H1 (cell line): ENCODE results near the gene MIB1. TPM values are rescaled to one million over a fixed set of nuclear protein-coding genes. Genes with fewer than 3 reads are reported as not detected.

Source experiments
- CTCF ChIA-PET: fragments of 300-600 bp; sonication (Branson Sonifier 250); formaldehyde crosslinking; loops from one replicate; lab custom pipeline; 2021; ENCODE audit not compliant: partially characterized antibody; lab: Charles Lee
- POLR2A ChIA-PET: fragments of 300-600 bp; sonication (Branson Sonifier 250); formaldehyde crosslinking; loops from one replicate; lab custom pipeline; 2021; ENCODE audit warnings: inconsistent platforms; ENCODE audit not compliant: partially characterized antibody; lab: Charles Lee
- DNase-seq, 2 experiments: peaks; one replicate each; pipeline versions ENCODE4 v3.0.0 to v3.0.0-alpha.2; 2010 to 2022; ENCODE audit warnings: low spot score in 2 of 2, low read depth in 1 of 2, mixed read lengths in 1 of 2
- FAIRE-seq: peaks from 2 replicates; lab custom pipeline; 2011; peaks lifted over from hg19 to GRCh38; lab: Jason Lieb, UNC
- H2AFZ ChIP-seq: 2 replicates; pipeline ENCODE4 v1.8.1; 2012; ENCODE audit warnings: low read length, inconsistent platforms
- H2AK5ac ChIP-seq: 2 replicates; pipeline ENCODE4 v1.6.1; 2013; ENCODE audit warnings: low read depth, low read length
- H2BK120ac ChIP-seq: replicated peaks from 2 replicates; pipeline ENCODE3; 2013; ENCODE audit warnings: low read depth, low read length, inconsistent platforms
- H2BK12ac ChIP-seq: 2 replicates; pipeline ENCODE4 v1.6.1; 2013; ENCODE audit warnings: low read depth, low read length
- H2BK15ac ChIP-seq: 2 replicates; pipeline ENCODE4 v1.6.1; 2013; ENCODE audit warnings: low read length
- H2BK20ac ChIP-seq: 2 replicates; pipeline ENCODE4 v1.6.1; 2013; ENCODE audit warnings: low read length
- H2BK5ac ChIP-seq: 2 replicates; pipeline ENCODE4 v1.6.1; 2013; ENCODE audit warnings: low read depth, low read length
- H3K14ac ChIP-seq: 2 replicates; pipeline ENCODE4 v1.6.1; 2013; ENCODE audit warnings: inconsistent platforms; ENCODE audit not compliant: insufficient read length
- H3K18ac ChIP-seq: 2 replicates; pipeline ENCODE4 v1.6.1; 2013; ENCODE audit warnings: low read length; ENCODE audit errors: extremely low read depth
- H3K23ac ChIP-seq: 2 replicates; pipeline ENCODE4 v1.6.1; 2013; ENCODE audit warnings: inconsistent platforms; ENCODE audit not compliant: insufficient read length
- H3K23me2 ChIP-seq: 2 replicates; pipeline ENCODE4 v1.6.1; 2013; ENCODE audit warnings: low read depth, low read length
- H3K27ac ChIP-seq: 2 replicates; pipeline ENCODE4 v1.6.1; 2011; ENCODE audit warnings: low read depth, low read length, inconsistent platforms
- H3K27me3 ChIP-seq, 4 experiments: replicated peaks in 1 of 4; 1 replicate in 1 of 4; 2 replicates in 3 of 4; pipeline versions ENCODE4 v1.6.1 to v1.8.1; 2011 to 2013; ENCODE audit warnings: low read length in 3 of 4, mild to moderate bottlenecking in 3 of 4, inconsistent platforms in 2 of 4, mixed read lengths in 2 of 4, moderate library complexity in 1 of 4; ENCODE audit not compliant: control insufficient read depth in 3 of 4, insufficient read depth in 3 of 4; ENCODE audit errors: extremely low read depth in 1 of 4
- H3K36me3 ChIP-seq, 4 experiments: 2 replicates each; pipeline versions ENCODE4 v1.6.1 to v1.8.1; 2011 to 2013; ENCODE audit warnings: mild to moderate bottlenecking in 4 of 4, low read length in 3 of 4, moderate library complexity in 2 of 4, control low read depth in 1 of 4, inconsistent platforms in 1 of 4; ENCODE audit not compliant: insufficient read depth in 4 of 4, control insufficient read depth in 2 of 4
- H3K4ac ChIP-seq: replicated peaks from 2 replicates; pipeline ENCODE3; 2013; ENCODE audit warnings: low read length, low read depth, mixed read lengths, inconsistent platforms; ENCODE audit not compliant: insufficient read length
- H3K4me1 ChIP-seq, 4 experiments: replicated peaks in 1 of 4; 1 replicate in 1 of 4; 2 replicates in 3 of 4; pipeline versions ENCODE4 v1.6.1 to v1.8.1; 2011 to 2013; ENCODE audit warnings: low read length in 3 of 4, inconsistent platforms in 2 of 4, mixed read lengths in 1 of 4; ENCODE audit not compliant: insufficient read depth in 4 of 4, control insufficient read depth in 3 of 4
- H3K4me2 ChIP-seq, 2 experiments: 2 replicates each; pipeline versions ENCODE4 v1.6.1 to v1.8.1; 2011 to 2013; ENCODE audit warnings: low read depth in 2 of 2, low read length in 2 of 2, control low read depth in 1 of 2, inconsistent platforms in 1 of 2, mild to moderate bottlenecking in 1 of 2; ENCODE audit not compliant: insufficient read depth in 1 of 2
- H3K4me3 ChIP-seq, 4 experiments: fragments of 200-600, 300-600 bp in 1 of 4; sonication (generic), shearing (Covaris generic), sonication (Bioruptor Twin) in 1 of 4; 2 replicates each; pipeline versions ENCODE4 v1.5.1 to v1.8.1; 2011 to 2016; ENCODE audit warnings: low read length in 4 of 4, low read depth in 3 of 4, control low read depth in 2 of 4, inconsistent platforms in 2 of 4, mild to moderate bottlenecking in 2 of 4, mixed read lengths in 1 of 4, moderate library complexity in 1 of 4; ENCODE audit not compliant: insufficient read depth in 2 of 4; ENCODE audit errors: extremely low read depth in 1 of 4
- H3K56ac ChIP-seq: replicated peaks from 2 replicates; pipeline ENCODE3; 2013; ENCODE audit warnings: low read depth, mild to moderate bottlenecking, mixed read lengths, low read length, inconsistent platforms; ENCODE audit not compliant: insufficient read length
- H3K79me1 ChIP-seq: 2 replicates; pipeline ENCODE4 v1.6.1; 2013; ENCODE audit warnings: low read depth, low read length, control low read depth
- H3K79me2 ChIP-seq, 2 experiments: 2 replicates each; pipeline versions ENCODE4 v1.6.1 to v1.8.1; 2012 to 2013; ENCODE audit warnings: low read length in 2 of 2, mild to moderate bottlenecking in 2 of 2, inconsistent platforms in 1 of 2; ENCODE audit not compliant: insufficient read depth in 2 of 2, control insufficient read depth in 1 of 2
- H3K9ac ChIP-seq, 4 experiments: replicated peaks in 1 of 4; 1 replicate in 1 of 4; 2 replicates in 3 of 4; pipeline versions ENCODE4 v1.6.1 to v1.8.1; 2011 to 2013; ENCODE audit warnings: low read depth in 3 of 4, low read length in 3 of 4, control low read depth in 2 of 4, mild to moderate bottlenecking in 2 of 4, moderate library complexity in 2 of 4, inconsistent platforms in 1 of 4; ENCODE audit errors: extremely low read depth in 1 of 4
- H3K9me3 ChIP-seq, 2 experiments: 2 replicates each; pipeline versions ENCODE4 v1.6.1 to v1.8.1; 2012 to 2013; ENCODE audit warnings: mild to moderate bottlenecking in 2 of 2, moderate library complexity in 2 of 2, control low read depth in 1 of 2, inconsistent platforms in 1 of 2, low read depth in 1 of 2, low read length in 1 of 2, mixed read lengths in 1 of 2; ENCODE audit not compliant: insufficient read depth in 2 of 2
- H4K20me1 ChIP-seq, 2 experiments: replicated peaks in 1 of 2; 2 replicates each; pipeline versions ENCODE3 to v1.8.1; 2011 to 2013; ENCODE audit warnings: inconsistent platforms in 2 of 2, low read length in 2 of 2, mild to moderate bottlenecking in 1 of 2; ENCODE audit not compliant: insufficient read depth in 2 of 2, control insufficient read depth in 1 of 2
- H4K5ac ChIP-seq: 2 replicates; pipeline ENCODE4 v1.6.1; 2013; ENCODE audit warnings: low read length, low read depth, mixed read lengths, inconsistent platforms; ENCODE audit not compliant: insufficient read length
- H4K8ac ChIP-seq: 2 replicates; pipeline ENCODE4 v1.8.0; 2013; ENCODE audit warnings: mild to moderate bottlenecking, moderate library complexity, low read length, inconsistent platforms; ENCODE audit not compliant: insufficient read depth; ENCODE audit errors: extremely low read depth
- H4K91ac ChIP-seq: replicated peaks from 2 replicates; pipeline ENCODE3; 2013; ENCODE audit warnings: low read length, mixed read lengths, inconsistent platforms; ENCODE audit not compliant: insufficient read length
- CEBPB ChIP-seq: IDR thresholded peaks from 2 replicates; pipeline ENCODE4 v1.6.1; 2012; ENCODE audit warnings: low read depth, low read length
- KDM5A ChIP-seq: fragments of 200-600 bp; IDR thresholded peaks from 2 replicates; pipeline ENCODE4 v1.7.1; 2012; ENCODE audit warnings: mild to moderate bottlenecking, low read length, inconsistent platforms, mixed read lengths
- PHF8 ChIP-seq: fragments of 200-600 bp; sonication (generic); conservative IDR thresholded peaks from 2 replicates; pipeline ENCODE4 v1.7.1; 2012; ENCODE audit warnings: low read depth, mild to moderate bottlenecking, inconsistent platforms, low read length, moderate library complexity
- POLR2A ChIP-seq, 2 experiments: IDR thresholded peaks; 1 replicate in 1 of 2; 2 replicates in 1 of 2; pipeline ENCODE4 v1.6.1; 2011; ENCODE audit warnings: low read depth in 2 of 2, low read length in 2 of 2, mild to moderate bottlenecking in 2 of 2; ENCODE audit errors: control extremely low read depth in 1 of 2
- POLR2AphosphoS5 ChIP-seq: IDR thresholded peaks from 2 replicates; pipeline ENCODE4 v1.6.1; 2011; ENCODE audit warnings: low read depth, low read length
- SIRT6 ChIP-seq: IDR thresholded peaks from one replicate; pipeline ENCODE4 v1.7.1; 2012; ENCODE audit warnings: low read length, inconsistent platforms
- SIX5 ChIP-seq: IDR thresholded peaks from 2 replicates; pipeline ENCODE4 v1.6.1; 2011; ENCODE audit warnings: mild to moderate bottlenecking, low read depth, low read length
- ZNF274 ChIP-seq: IDR thresholded peaks from 2 replicates; pipeline ENCODE4 v1.7.0; 2012; ENCODE audit warnings: low read length, borderline replicate concordance; ENCODE audit errors: extremely low read depth
- whole genome bisulfite sequencing, 2 experiments: shearing (Covaris generic) in 1 of 2; methylation state at CpG; one replicate each; pipeline versions ENCODE4 v1.1.6 to v1.1.7; 2013 to 2015; ENCODE audit warnings: low lambda C conversion rate in 2 of 2, mixed read lengths in 2 of 2, inconsistent platforms in 1 of 2, low coverage in 1 of 2, missing lambda C conversion rate in 1 of 2; ENCODE audit not compliant: insufficient replicate concordance in 2 of 2, insufficient coverage in 1 of 2, insufficient read length in 1 of 2; ENCODE audit errors: extremely low coverage in 1 of 2, missing lambda C conversion rate in 1 of 2; 5-methylcytosine and 5-hydroxymethylcytosine counted together
- polyA plus RNA-seq, 7 experiments: library from polyadenylated mRNA; depleted of rRNA in 3 of 7; stranded (reverse) in 5 of 7; unstranded in 2 of 7; fragments of >200 nt in 5 of 7; fragments of 200-250 nt in 2 of 7; gene quantifications; 1 replicate in 5 of 7; 2 replicates in 1 of 7; 4 replicates in 1 of 7; pipeline versions ENCODE4 v1.2.1 to v1.2.3, GENCODE V29; 2011 to 2013; ENCODE audit warnings: missing spikeins in 2 of 7, mixed read lengths in 2 of 7
- total RNA-seq: library from RNA; stranded (reverse); fragmentation: NEBNext Ultra II Directional; extraction: Animal tissue kit (Norgen Biotek cat#: 25700); gene quantifications from 2 replicates; pipeline ENCODE4 v1.2.1, GENCODE V29; 2021
- TF ChIP-seq, protein P1 (sequence below): IDR thresholded peaks from 2 replicates; pipeline ENCODE4 v1.6.1; 2011; ENCODE audit warnings: low read length, improper control_type of control experiment

The MIB1 gene
- total and polyA plus RNA-seq, 2 of the 8 experiments (the other 6 are each of a cell fraction or from before 2014, with no cell fraction given), result 8.2 to 60.3 TPM

DNA sequence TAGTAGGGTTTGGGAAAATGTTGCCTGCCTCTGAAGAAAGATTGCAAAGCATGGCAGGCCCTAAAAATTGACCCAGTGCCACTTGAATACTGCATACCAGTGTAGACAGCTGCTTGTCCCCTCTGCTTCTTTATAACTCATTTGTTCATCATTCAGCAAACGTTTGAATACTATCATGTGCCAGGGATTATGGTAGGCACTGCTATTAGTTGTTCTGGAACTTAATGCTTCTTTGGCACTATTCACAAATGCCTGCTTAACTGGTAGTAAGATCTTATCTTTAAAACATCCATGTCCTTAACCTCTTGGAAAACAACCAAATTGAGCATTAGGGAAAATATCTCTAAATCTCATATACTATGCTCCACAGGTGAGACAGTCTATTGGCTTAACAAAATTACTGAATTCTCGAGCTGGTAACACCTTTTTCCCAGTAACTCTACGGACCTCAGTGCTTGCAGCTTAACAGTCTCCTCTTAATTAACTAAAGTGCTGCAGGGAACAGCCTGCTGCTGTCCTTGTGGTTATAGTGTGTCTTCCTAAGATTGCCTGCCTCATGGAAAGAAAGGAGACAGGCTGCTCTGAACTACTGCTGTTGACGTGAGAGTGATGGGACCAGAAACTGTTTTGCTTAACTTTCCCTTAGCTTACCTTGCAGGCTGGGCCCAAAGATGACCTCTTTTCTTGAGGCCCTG lies 93.2 kb downstream of the MIB1 start:
- POLR2A ChIA-PET, result no interaction called here
- WGBS, 2 experiments, result 87% methylated on average over 4 of the region's 4 CpGs; no CpG with 5 or more reads in 1 of the 2 experiments

More for the DNA sequence above, 93.2 kb downstream of the MIB1 start:
- Histone ChIP-seq H3K4me1 (peaks cover 0 to 2% (median 0%) of the 10 kb centered on the region in 4 experiments; a peak in 2 of 7 replicates), H3K14ac (no peak overlapping the region), H3K23ac (no peak overlapping the region), H3K9me3 (no peaks in the 10 kb centered on the region; a peak in 1 of 4 replicates), H2BK20ac (no peak overlapping the region), H3K23me2 (no peaks in the 10 kb centered on the region), H2AK5ac (no peak overlapping the region), H2AFZ (no peak overlapping the region), H3K27me3 (no peaks in the 10 kb centered on the region), H4K8ac (no peak overlapping the region), H2BK15ac (no peak overlapping the region), H4K5ac (no peak overlapping the region), H3K4me3 (no peak overlapping the region), H3K4me2 (no peak overlapping the region), H4K20me1 (no peaks in the 10 kb centered on the region), H3K36me3 (peaks cover 2 to 7% (median 5%) of the 10 kb centered on the region in 4 experiments; a peak in 4 of 8 replicates), H3K18ac (no peak overlapping the region), H3K9ac (no peak overlapping the region), H3K56ac (no peak overlapping the region), H4K91ac (no peak overlapping the region), H3K79me1 (no peaks in the 10 kb centered on the region), H2BK5ac (no peak overlapping the region), H3K4ac (no peak overlapping the region), H3K79me2 (no peaks in the 10 kb centered on the region), H3K27ac (no peak overlapping the region), H2BK12ac (no peak overlapping the region), H2BK120ac (no peak overlapping the region)
- TF ChIP-seq, protein P1, sequence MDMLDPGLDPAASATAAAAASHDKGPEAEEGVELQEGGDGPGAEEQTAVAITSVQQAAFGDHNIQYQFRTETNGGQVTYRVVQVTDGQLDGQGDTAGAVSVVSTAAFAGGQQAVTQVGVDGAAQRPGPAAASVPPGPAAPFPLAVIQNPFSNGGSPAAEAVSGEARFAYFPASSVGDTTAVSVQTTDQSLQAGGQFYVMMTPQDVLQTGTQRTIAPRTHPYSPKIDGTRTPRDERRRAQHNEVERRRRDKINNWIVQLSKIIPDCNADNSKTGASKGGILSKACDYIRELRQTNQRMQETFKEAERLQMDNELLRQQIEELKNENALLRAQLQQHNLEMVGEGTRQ, result no peak
- TF ChIP-seq POLR2A (IDR thresholded peaks at IDR 0.05; ENCODE audit: control extremely low read depth in 1 of 2, low read depth in 2 of 2, low read length in 2 of 2) (no peak), SIRT6 (no peak), KDM5A (no peak), POLR2AphosphoS5 (no peak), ZNF274 (no peak), SIX5 (no peak), PHF8 (no peak), CEBPB (no peak)
- CTCF ChIA-PET, result interaction anchor here (0.6 to 1.5 kb wide), 2 partner anchors 15 to 54 kb away, joined by 3 to 4 read pairs; no protein-coding TSS in a partner anchor
- FAIRE-seq (no peak), DNase-seq (no peak)
